AG09319 (cell line): Measurements from ENCODE around the gene IFFO2.

Experiments
- DNase-seq: peaks from one replicate; pipeline ENCODE4 v3.0.0-alpha.2; 2010; ENCODE audit warnings: low read depth; ENCODE audit errors: extremely low read depth
- TF ChIP-seq, protein P1 (sequence below): IDR thresholded peaks from 2 replicates; pipeline ENCODE4 v1.5.1; 2011; ENCODE audit warnings: low read depth, mild to moderate bottlenecking, inconsistent platforms, low read length, moderate library complexity

IFFO2 gene

DNA sequence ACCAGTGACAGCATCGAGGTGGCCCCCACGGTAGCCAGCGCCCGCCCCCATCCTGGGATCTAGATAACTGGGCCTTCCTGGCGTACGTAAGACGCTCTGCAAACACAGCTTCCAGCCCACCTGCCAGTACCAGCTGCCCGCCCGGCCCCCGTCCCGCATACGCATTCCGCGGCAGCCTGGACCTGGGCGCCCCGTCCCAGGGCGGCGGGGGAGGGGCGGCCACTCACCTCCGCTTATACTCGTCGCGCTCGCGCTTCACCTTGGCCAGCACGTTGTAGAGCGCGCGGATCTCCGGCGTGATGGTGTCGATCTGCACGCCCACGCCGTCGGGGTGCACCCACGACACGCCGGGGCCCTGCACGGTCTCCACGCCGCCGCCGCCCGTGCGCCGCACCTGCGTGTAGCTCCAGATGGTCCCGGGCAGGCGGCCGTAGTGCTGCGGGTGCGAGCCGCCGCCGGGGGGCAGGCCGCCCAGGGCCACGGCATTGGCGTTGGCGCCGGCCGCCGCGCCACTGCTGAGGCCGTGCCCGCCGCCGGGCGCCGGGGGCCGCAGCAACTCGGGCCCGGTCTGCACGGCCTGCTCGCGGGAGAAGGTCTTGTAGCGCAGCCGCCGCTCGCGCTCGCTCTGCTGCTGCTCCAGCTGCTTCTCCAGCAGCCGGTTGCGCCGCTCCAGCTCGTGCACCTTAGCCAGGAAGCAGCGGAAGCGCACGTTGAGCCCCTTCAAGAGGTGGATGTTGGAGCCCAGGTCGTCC lies 859 bp downstream of the IFFO2 start:
- no peak for DNase-seq

DNA sequence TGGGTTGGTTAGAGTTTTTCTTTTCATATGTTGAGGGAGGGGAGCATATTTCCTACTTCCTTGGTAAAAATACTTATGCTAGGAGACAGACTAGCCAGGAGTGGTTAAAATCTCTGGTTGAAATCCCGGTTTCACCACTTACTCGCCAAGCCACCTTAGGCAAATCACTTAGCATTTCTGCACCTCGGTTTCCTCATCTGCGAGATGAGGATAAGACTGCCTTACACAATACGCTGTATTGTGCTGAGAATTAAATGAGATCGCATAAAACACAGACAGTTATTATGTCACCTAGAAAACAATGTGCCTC lies 1.4 kb downstream of the IFFO2 start:
- no peak for DNase-seq
- TF ChIP-seq, protein P1, sequence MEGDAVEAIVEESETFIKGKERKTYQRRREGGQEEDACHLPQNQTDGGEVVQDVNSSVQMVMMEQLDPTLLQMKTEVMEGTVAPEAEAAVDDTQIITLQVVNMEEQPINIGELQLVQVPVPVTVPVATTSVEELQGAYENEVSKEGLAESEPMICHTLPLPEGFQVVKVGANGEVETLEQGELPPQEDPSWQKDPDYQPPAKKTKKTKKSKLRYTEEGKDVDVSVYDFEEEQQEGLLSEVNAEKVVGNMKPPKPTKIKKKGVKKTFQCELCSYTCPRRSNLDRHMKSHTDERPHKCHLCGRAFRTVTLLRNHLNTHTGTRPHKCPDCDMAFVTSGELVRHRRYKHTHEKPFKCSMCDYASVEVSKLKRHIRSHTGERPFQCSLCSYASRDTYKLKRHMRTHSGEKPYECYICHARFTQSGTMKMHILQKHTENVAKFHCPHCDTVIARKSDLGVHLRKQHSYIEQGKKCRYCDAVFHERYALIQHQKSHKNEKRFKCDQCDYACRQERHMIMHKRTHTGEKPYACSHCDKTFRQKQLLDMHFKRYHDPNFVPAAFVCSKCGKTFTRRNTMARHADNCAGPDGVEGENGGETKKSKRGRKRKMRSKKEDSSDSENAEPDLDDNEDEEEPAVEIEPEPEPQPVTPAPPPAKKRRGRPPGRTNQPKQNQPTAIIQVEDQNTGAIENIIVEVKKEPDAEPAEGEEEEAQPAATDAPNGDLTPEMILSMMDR: no peak

More for the DNA sequence above, 859 bp downstream of the IFFO2 start:
- TF ChIP-seq, protein P1: no peak

DNA sequence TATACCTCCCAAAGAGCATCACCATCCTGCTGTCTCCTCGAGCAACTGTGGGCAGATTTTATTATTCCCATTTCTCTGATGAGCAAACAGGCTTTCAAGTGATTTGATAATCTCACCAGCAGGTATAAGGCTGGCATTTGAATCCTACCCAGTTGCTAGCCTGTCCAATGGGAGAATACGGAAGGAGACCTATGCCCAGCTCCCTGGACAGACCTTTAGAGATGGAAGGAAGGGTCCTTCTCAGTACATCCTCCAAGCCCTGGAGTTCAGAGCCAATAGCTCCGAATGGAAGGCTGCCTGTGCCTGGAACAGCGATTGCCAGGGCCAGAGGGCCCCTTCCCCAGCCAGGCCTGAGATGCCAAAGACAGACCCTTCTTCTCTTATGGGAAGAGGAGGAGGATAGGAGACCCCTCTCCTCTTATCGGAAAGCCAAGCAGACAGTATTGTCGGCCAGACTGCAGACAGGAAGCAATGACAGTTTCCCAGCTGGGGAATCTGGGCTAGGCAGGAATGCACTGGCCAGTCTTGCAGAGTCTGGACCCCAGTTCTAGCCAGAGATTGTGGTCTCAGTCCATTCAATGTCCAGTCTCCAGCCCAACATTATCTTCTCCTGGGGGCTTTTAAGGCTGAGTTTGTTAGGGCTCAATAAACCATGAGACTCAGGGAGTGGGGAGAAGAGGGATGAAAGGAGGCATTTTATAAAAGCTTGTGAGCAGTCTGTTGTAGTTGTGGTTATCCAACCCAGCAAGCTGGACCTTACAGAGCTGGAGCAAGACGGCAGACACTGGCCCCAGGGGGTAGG lies 2.0 kb downstream of the IFFO2 start:
- TF ChIP-seq, protein P1: no peak
- DNase-seq: no peak

DNA sequence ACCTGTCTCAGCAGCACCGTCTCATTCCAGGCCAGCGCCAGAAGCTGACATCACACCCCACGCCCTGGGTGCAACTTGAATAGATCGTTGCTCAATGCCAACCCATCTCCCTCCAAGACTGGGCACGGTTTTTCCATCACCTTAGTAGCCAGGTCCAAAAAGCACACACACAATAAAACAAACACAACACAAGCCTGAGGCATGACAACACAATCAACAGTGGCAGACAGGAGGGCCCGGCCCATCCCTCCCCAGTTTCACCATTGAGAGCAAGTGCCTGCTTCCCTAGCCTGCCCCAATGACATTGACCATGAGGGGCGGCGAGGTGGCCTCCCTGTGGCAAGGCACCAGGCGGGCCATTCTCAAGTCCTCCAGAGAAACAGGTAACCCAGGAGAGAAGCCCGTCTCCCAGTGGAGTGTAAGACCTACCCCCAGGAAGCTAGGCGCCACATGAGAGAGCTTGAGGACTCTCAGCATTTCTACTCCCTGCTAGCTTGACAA lies 2.7 kb downstream of the IFFO2 start:
- no peak for DNase-seq
- TF ChIP-seq, protein P1: no peak

DNA sequence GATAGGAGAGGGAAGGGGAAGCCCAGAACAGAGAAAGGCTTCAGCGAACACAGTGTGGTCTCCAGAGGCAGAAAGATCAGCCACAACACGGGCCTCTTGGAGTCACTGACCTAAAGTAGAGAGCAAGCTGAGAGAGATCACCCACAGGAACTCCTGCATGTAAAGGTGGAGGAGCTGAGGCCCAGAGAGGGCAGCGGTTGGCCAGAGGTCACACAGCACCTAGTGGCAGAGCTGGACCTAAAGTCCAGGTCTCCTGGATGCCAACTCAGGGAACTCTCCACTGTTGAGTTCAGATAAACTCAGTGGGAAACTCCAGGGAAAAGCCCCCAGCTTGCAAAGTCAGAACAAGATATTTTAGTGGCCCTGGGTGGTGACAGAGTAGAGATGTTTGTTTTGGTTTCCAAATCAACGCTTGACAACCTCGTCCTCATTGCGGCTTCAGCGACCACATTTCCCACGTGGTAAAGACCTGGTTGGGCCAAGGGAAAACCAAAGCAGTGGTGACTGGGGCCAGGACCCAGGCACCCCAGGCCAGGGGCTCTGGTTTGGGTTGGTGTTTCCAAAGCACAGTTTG lies 4.6 kb downstream of the IFFO2 start:
- DNase-seq: no peak
- TF ChIP-seq, protein P1: no peak

DNA sequence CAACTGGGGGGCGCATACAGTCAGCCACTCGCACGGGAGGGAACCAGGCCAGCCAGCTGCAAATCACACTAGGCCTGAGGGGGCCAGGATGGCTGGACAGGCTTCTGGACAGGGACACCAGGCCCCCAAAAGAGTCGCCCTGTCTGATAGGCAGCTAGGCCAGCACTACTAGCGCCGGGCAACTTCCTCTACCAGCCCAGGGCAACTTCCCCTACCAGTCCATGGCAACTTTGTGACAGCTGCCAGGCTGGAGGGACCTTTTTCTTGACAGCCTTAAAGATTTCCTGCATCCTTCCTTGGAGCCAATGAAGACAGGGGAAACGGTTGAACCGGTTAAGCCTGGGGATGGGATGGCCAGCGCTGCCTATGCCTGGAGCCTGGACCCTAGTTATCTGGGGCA lies 5.1 kb downstream of the IFFO2 start:
- no peak for DNase-seq
- TF ChIP-seq, protein P1: no peak
